Pancreas (tissue), 10 donors: ENCODE results near the gene LRP8. TPM values are rescaled to one million over a fixed set of nuclear protein-coding genes. Genes with fewer than 3 reads are reported as not detected.

Source experiments
- ATAC-seq, 4 donors: fragments of 200-7000 bp; cut with Tn5 transposase; one replicate each; pipeline versions ENCODE4 v1.8.0 to v1.9.1; 2020; ENCODE audit warnings: mild to moderate bottlenecking in 4 of 4, moderate library complexity in 4 of 4
- DNase-seq, 6 donors: peaks; one replicate each; pipeline ENCODE4 v3.0.0-alpha.2; 2020
- FAIRE-seq: peaks from 2 replicates; lab custom pipeline; 2012; peaks lifted over from hg19 to GRCh38; lab: Jason Lieb, UNC
- H3K27ac ChIP-seq, 4 donors: fragments of 200-600 bp; sonication (generic); 1 replicate in 3 of 4; 2 replicates in 1 of 4; pipeline versions ENCODE4 v1.5.0 to v1.8.0; 2020
- H3K27me3 ChIP-seq, 4 donors: fragments of 200-600 bp; one replicate each; pipeline ENCODE4 v1.8.0; 2021
- H3K36me3 ChIP-seq, 3 donors: fragments of 200-600 bp; sonication (generic) in 1 of 3; one replicate each; pipeline versions ENCODE4 v1.5.0 to v1.8.0; 2020 to 2021
- H3K4me1 ChIP-seq, 3 donors: fragments of 200-600 bp; one replicate each; pipeline ENCODE4 v1.8.0; 2021
- H3K4me3 ChIP-seq, 4 donors: fragments of 200-600 bp; sonication (generic) in 2 of 4; one replicate each; pipeline versions ENCODE4 v1.5.0 to v1.8.0; 2020 to 2021
- H3K9me3 ChIP-seq, 4 donors: fragments of 200-600 bp; one replicate each; pipeline ENCODE4 v1.8.0; 2021
- CTCF ChIP-seq, 4 donors: fragments of 200-600 bp; sonication (generic) in 3 of 4; IDR thresholded peaks; one replicate each; pipeline versions ENCODE4 v1.5.0 to v1.8.0; 2021; ENCODE audit warnings: antibody characterized with exemption in 4 of 4
- whole genome bisulfite sequencing, 2 donors: extraction: QIAGEN DNeasy Blood & Tissue Kit; methylation state at CpG; one replicate each; pipeline ENCODE4 v1.1.7; 2013; 5-methylcytosine and 5-hydroxymethylcytosine counted together
- intact Hi-C, 3 donors: fragments of 100-400 bp; cut with DNase I; formaldehyde crosslinking; loops; one replicate each; pipeline versions ENCODE4 v1.11.1 to v1.14.2; 2022
- polyA plus RNA-seq, 2 donors: library from polyadenylated mRNA; stranded (reverse); fragments of 200-250 nt; gene quantifications; one replicate each; pipeline ENCODE4 v1.2.3, GENCODE V29; 2013
- total RNA-seq, 6 donors: library from RNA; stranded (reverse); fragmentation: NEBNext Ultra II Directional in 4 of 6; extraction: Animal tissue kit (Norgen Biotek cat#: 25700) in 4 of 6; gene quantifications; one replicate each; pipeline versions ENCODE4 v1.2.1 to v1.2.4, GENCODE V29; 2021 to 2023
- donor health status: healthy with polysubstance abuse.
- donor health status: DM: no; HTN: no; CAD: no; lungs with moderate emphysema.
- donor health status: DM: no; HTN: no; CAD: no.
- donor health status: control.
- donor health status: control.
- donor health status: Bipolar disorder and iron deficiency.
- donor health status: DM: yes; HTN: yes; CAD: no.
- donor health status: DM: no; HTN: no; CAD: no.
- donor health status: DM: no; HTN: no; CAD: no.
- donor health status: DM: yes; HTN: yes; CAD: no.

LRP8 gene
- total and polyA plus RNA-seq, 8 donors: 0.08 to 2.3 (median 0.59) TPM

- no peaks in the 10 kb centered on the region for H3K9me3 ChIP-seq
- H3K4me1 ChIP-seq: peaks cover 0 to 7% (median 3%) of the 10 kb centered on the region in 3 donors
- FAIRE-seq: no peak
- WGBS, 2 donors: 76 to 79% methylated on average over 11 of the region's 11 CpGs
- no peak overlapping the region for H3K4me3 ChIP-seq
- H3K27ac ChIP-seq: no peak overlapping the region
- intact Hi-C loops: no loop called here
- no peak for TF ChIP-seq CTCF (IDR thresholded peaks at IDR 0.05)
- peak in 2 of 4 donors; percentile 10 to 19 for ATAC-seq
- no peaks in the 10 kb centered on the region for H3K27me3 ChIP-seq
- H3K36me3 ChIP-seq: no peaks in the 10 kb centered on the region
- DNase-seq: no peak
Observed at GRCh38 chr1:53256511-53257453, 71.1 kb downstream of the LRP8 start.

DNA sequence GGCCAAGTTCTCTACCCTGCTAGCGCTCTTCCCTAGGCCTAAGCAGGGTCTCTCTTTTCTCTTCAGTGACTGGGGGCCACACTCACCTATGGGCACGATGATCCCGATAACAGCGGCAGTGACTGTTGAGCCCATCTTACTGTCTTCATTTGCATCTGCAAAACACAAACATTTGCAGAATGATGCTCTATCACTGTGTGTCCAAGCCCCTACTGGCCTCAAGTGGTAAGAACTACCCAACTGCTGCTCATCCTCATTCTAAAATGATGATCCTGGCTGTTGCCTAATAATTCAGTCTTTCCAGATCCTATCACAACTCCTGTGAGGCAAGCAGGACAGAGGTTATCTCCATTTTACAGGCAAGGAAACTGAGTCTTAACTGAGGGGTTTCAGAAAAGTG, 72.8 kb downstream of the LRP8 start:
- Histone ChIP-seq H3K27me3 (no peaks in the 10 kb centered on the region), H3K4me1 (peaks cover 0 to 7% (median 3%) of the 10 kb centered on the region in 3 donors), H3K36me3 (no peaks in the 10 kb centered on the region), H3K27ac (no peak overlapping the region), H3K4me3 (no peak overlapping the region), H3K9me3 (no peaks in the 10 kb centered on the region)
- FAIRE-seq (no peak), DNase-seq (no peak), ATAC-seq (no peak)
- TF ChIP-seq CTCF (IDR thresholded peaks at IDR 0.05): no peak
- intact Hi-C loops: no loop called here
- WGBS, 2 donors: 94 to 98% methylated on average over 4 of the region's 4 CpGs

DNA sequence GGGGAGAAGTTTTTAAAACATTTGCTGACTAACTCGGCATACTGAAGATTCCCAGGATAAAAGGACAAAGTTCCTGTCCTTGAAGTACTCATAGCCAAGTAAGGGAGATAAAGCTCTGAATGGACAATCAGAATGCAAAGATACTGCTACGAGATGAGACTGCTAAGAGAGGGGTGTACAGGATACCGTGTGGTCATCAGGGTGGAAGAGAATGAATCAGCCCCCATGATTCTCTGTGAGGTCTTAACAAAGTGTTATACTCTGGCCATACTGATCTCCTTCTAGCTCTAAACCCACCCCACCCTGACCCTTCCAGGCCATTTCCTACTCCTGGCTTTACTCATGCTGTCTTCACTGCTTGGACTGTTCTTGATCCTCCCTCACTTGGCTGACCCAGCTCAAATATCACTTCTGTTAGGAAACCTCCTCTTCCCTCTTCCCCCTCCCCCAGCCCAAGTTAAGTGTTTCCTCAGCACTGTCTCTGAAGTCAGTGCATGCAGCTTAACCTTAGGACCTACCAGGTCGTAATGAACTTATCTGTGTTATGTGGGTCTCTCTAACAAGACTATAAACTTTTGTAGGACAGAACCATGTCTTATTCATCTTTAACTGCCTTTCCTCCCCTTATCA, 73.7 kb downstream of the LRP8 start:
- Histone ChIP-seq H3K4me1 (peaks cover 0 to 7% (median 3%) of the 10 kb centered on the region in 3 donors), H3K27me3 (no peaks in the 10 kb centered on the region), H3K27ac (no peak overlapping the region), H3K36me3 (no peaks in the 10 kb centered on the region), H3K9me3 (no peaks in the 10 kb centered on the region), H3K4me3 (no peak overlapping the region)
- TF ChIP-seq CTCF (IDR thresholded peaks at IDR 0.05): no peak
- DNase-seq: no peak
- intact Hi-C loops: no loop called here
- FAIRE-seq: no peak
- 61% methylated on average over 4 of the region's 4 CpGs for WGBS, 2 donors
- ATAC-seq: no peak

GRCh38 chr1:53250325-53250724, 77.5 kb downstream of the LRP8 start:
- no peak for ATAC-seq
- no peak for TF ChIP-seq CTCF (IDR thresholded peaks at IDR 0.05)
- Histone ChIP-seq H3K9me3 (no peaks in the 10 kb centered on the region), H3K4me3 (no peak overlapping the region), H3K36me3 (no peaks in the 10 kb centered on the region), H3K27ac (peak overlapping the region in 2 of 4 donors; percentile 18 to 24), H3K4me1 (no peaks in the 10 kb centered on the region), H3K27me3 (no peaks in the 10 kb centered on the region)
- no peak for FAIRE-seq
- 80 to 87% methylated on average over 4 of the region's 4 CpGs for WGBS, 2 donors
- intact Hi-C loops: no loop called here
- no peak for DNase-seq
